ENCODE data around the gene IQSEC1.

The IQSEC1 gene

GRCh38 chr3:12957824-12958792 lies 115.1 kb downstream of the IQSEC1 start:
- no peak for TF ChIP-seq CTCF (IDR thresholded peaks at IDR 0.05; ENCODE audit: low read depth, low read length)
- DNase-seq (ENCODE audit: extremely low read depth, low read depth): no peak

GRCh38 chr3:12957339-12957738 lies 115.9 kb downstream of the IQSEC1 start:
- no peak for DNase-seq (ENCODE audit: extremely low read depth, low read depth)
- no peak for TF ChIP-seq CTCF (IDR thresholded peaks at IDR 0.05; ENCODE audit: low read depth, low read length)

DNA sequence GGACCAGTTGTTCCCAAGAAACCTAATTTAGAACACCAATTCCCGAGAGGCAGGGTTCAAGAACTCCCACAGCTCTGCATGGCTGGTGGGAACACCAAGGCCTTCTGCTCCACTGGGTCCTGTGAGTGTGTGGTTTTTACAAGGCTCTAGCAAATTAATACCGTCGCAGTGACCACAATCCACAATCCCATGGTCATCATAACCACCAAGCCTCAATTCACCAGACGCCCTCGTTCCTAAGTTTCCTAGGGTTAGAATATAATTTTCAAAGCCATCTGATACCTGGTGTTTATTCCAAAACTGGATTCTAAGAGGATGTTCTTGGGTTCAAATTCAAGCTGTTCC lies 116.9 kb downstream of the IQSEC1 start:
- DNase-seq (ENCODE audit: extremely low read depth, low read depth): no peak
- TF ChIP-seq CTCF (IDR thresholded peaks at IDR 0.05; ENCODE audit: low read depth, low read length): no peak

DNA sequence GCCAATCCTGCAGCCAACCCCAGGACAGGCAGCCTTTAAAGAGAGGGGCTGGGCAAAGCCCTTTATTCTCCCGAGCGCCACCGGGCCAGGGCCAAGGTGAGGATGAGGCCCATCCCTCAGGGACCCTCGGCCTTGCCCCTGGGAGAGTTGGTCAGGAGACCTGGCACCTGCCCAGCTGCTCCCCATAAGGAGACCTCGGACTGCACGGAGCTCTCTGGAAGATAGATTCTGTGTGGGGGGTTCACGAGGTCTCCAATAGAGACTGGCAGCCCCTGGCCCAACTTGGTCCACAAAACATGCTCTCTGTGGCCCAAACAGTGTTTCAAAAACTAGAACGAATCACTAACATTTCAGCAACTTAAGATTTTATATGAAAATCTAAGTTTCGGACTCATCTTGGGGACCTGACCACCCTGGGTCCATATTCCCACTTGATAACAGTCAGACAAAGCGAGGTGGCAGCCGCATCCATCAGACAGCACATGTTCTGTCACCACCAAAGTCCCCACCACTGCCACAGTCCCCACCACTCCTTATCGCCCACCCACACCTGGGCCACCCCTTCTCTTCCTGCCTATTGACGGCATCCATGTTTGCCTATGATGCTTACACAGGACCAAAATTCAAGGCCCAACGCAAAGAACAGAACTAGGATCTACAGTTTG lies 117.4 kb downstream of the IQSEC1 start:
- DNase-seq (ENCODE audit: extremely low read depth, low read depth): no peak
- TF ChIP-seq CTCF (IDR thresholded peaks at IDR 0.05; ENCODE audit: low read depth, low read length): no peak

DNA sequence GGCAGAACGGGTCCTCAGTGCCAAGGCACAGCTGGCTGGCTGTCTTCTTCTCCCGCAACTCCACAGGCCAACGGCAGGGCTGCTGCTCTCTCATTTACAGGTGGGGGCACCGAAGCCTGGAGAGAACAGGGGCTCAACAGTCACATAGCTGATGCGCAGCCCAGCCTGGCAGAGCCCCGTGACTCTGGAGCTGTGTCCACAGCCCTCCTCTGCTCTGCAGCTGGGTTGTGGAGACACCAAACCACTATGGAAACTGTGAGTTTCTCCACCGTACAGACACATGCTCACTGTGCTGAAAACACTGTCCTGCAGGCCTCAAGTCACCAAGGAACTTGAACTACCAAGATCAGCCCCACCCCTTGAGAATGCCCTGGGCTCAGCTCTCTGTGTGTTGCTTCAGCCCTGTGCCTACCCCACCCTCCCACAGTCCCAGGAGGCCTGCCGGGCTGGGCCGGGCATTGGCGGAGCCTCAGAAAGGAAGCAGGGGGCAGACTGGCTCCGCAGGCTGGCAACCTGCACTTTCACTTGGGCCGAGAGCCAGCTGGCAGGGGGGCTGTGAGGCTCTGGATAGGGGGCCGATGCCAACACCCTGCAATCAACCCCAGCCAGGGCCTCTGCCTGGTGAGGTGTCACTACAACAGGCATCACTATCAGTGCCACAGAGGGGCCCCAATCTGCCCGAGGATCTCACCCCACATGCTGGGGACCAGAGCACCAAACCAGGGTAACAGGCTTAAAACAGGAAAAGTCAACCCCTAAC lies 118.2 kb downstream of the IQSEC1 start:
- no peak for DNase-seq (ENCODE audit: extremely low read depth, low read depth)
- no peak for TF ChIP-seq CTCF (IDR thresholded peaks at IDR 0.05; ENCODE audit: low read depth, low read length)

GRCh38 chr3:12954180-12954579 lies 119.0 kb downstream of the IQSEC1 start:
- DNase-seq (ENCODE audit: extremely low read depth, low read depth): no peak
- no peak for TF ChIP-seq CTCF (IDR thresholded peaks at IDR 0.05; ENCODE audit: low read depth, low read length)

Measured in AG09319 (cell line).